Fibroblast of lung (primary cell): ENCODE data around the gene UBE4B. TPM values are rescaled to one million over a fixed set of nuclear protein-coding genes. Genes with fewer than 3 reads are reported as not detected.

Experiments used
- DNase-seq, 2 donors: peaks; one replicate each; pipeline versions ENCODE4 v3.0.0 to v3.0.0-alpha.2; 2010; ENCODE audit warnings: low read depth in 2 of 2
- H2AFZ ChIP-seq: 2 replicates; pipeline ENCODE4 v1.5.1; 2012; ENCODE audit warnings: low read length, control low read depth, inconsistent platforms
- H3K27ac ChIP-seq: 2 replicates; pipeline ENCODE4 v1.5.1; 2011; ENCODE audit warnings: low read length, control low read depth; ENCODE audit not compliant: insufficient read depth
- H3K27me3 ChIP-seq: 2 replicates; pipeline ENCODE4 v1.5.1; 2011; ENCODE audit warnings: mild to moderate bottlenecking, low read length; ENCODE audit not compliant: control insufficient read depth, insufficient read depth
- H3K36me3 ChIP-seq: 2 replicates; pipeline ENCODE4 v1.5.1; 2011; ENCODE audit warnings: low read length; ENCODE audit not compliant: control insufficient read depth, insufficient read depth
- H3K4me1 ChIP-seq: 2 replicates; pipeline ENCODE4 v1.5.1; 2011; ENCODE audit warnings: low read length; ENCODE audit not compliant: control insufficient read depth, insufficient read depth; ENCODE audit errors: extremely low read depth
- H3K4me2 ChIP-seq: 2 replicates; pipeline ENCODE4 v1.5.1; 2011; ENCODE audit warnings: low read length, control low read depth; ENCODE audit not compliant: insufficient read depth; ENCODE audit errors: extremely low read depth
- H3K4me3 ChIP-seq, 4 experiments: fragments of 200-600 bp in 1 of 4; sonication (generic) in 1 of 4; replicated peaks in 1 of 4; 2 replicates each; pipeline ENCODE4 v1.5.1; 2011 to 2016; ENCODE audit warnings: low read length in 4 of 4, low read depth in 3 of 4, mild to moderate bottlenecking in 3 of 4, control low read depth in 2 of 4, inconsistent platforms in 1 of 4, mixed read lengths in 1 of 4; ENCODE audit not compliant: insufficient read depth in 1 of 4; ENCODE audit errors: control extremely low read depth in 1 of 4
- H3K79me2 ChIP-seq: 2 replicates; pipeline ENCODE4 v1.5.1; 2012; ENCODE audit warnings: mild to moderate bottlenecking, low read length, inconsistent platforms; ENCODE audit not compliant: control insufficient read depth, insufficient read depth
- H3K9ac ChIP-seq: 2 replicates; pipeline ENCODE4 v1.5.1; 2011; ENCODE audit warnings: mild to moderate bottlenecking, low read length, control low read depth; ENCODE audit not compliant: insufficient read depth
- H3K9me3 ChIP-seq: 2 replicates; pipeline ENCODE4 v1.5.1; 2012; ENCODE audit warnings: low read depth, low read length; ENCODE audit not compliant: control insufficient read depth, insufficient read depth
- H4K20me1 ChIP-seq: 2 replicates; pipeline ENCODE4 v1.5.1; 2011; ENCODE audit warnings: low read length; ENCODE audit not compliant: control insufficient read depth, insufficient read depth; ENCODE audit errors: extremely low read depth
- EZH2 ChIP-seq: IDR thresholded peaks from 2 replicates; pipeline ENCODE4 v1.5.1; 2012; ENCODE audit warnings: low read length, control low read depth, mild to moderate bottlenecking; ENCODE audit errors: missing control alignments
- polyA plus RNA-seq, 2 donors: library from polyadenylated mRNA; depleted of rRNA in 1 of 2; stranded (reverse) in 1 of 2; unstranded in 1 of 2; fragments of >200 nt; gene quantifications; 2 replicates each; pipeline ENCODE4 v1.2.1, GENCODE V29; 2011 to 2012; ENCODE audit warnings: missing spikeins in 1 of 2
- total RNA-seq: library from RNA; depleted of rRNA; stranded (reverse); fragments of >200 nt; gene quantifications from 2 replicates; pipeline ENCODE4 v1.2.1, GENCODE V29; 2014
- TF ChIP-seq, protein P1 (sequence below), 2 donors: IDR thresholded peaks in 1 of 2; conservative IDR thresholded peaks in 1 of 2; 1 replicate in 1 of 2; 2 replicates in 1 of 2; pipeline ENCODE4 v1.5.1; 2011 to 2012; ENCODE audit warnings: low read length in 2 of 2, control low read depth in 1 of 2, inconsistent platforms in 1 of 2, low read depth in 1 of 2, mild to moderate bottlenecking in 1 of 2

The UBE4B gene
- total and polyA plus RNA-seq, 2 donors (not counting 1 experiment from before 2014, with no cell fraction given): 21.9 to 30.7 TPM

DNA sequence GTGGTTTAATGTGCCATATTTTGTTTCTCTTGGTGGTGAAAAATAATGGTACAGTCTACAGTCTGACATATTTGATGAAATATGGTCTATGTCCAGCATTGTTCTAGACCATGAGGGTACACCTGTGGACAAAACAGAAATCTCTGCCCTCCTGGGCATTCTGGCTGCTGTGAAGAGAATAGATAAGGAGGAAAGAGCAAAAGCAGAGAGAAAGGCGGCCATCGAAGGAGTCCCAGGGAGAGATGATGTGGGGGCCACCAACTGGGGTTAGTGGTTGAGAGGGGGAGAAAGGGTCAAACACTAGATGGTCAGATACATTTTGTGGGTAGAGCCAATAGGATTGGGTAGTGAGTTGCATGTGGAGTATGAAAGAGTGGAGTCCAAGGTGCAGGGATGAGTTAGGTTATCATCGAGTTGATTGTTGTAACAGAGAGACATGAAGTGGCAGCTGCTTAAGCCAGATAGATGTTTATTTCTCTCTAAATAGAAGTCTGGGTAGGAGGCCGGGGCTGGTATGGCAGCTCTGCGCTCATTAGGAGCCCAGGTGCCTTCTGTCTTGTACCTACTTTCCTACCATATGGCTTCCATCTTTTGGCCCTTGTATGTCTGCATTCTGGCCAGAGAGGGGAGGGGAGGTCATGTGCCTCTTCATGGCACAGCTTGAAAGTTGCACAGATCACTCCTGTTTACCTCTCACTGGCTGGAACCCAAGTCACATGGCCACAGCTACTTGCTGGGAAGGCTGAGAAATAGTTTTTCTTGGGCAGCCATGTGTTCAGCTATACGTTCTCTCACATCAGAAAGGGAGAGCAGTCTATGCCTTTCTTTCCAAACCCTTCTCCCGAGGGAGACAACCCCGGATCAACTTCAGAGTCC lies 13.0 kb downstream of the UBE4B start:
- Histone ChIP-seq H3K4me3 (peak overlapping the region in 1 of 4 experiments; percentile 11), H3K36me3 (no peaks in the 10 kb centered on the region), H4K20me1 (no peaks in the 10 kb centered on the region), H2AFZ (no peak overlapping the region), H3K27ac (peak overlapping the region; percentile 13), H3K79me2 (peaks cover 32% of the 10 kb centered on the region), H3K9me3 (no peaks in the 10 kb centered on the region), H3K9ac (no peak overlapping the region), H3K27me3 (no peaks in the 10 kb centered on the region), H3K4me1 (peaks cover 7% of the 10 kb centered on the region), H3K4me2 (peak overlapping the region; percentile 53)
- DNase-seq: peak; percentile 32 to 85
- no peak for TF ChIP-seq EZH2
- TF ChIP-seq, protein P1, sequence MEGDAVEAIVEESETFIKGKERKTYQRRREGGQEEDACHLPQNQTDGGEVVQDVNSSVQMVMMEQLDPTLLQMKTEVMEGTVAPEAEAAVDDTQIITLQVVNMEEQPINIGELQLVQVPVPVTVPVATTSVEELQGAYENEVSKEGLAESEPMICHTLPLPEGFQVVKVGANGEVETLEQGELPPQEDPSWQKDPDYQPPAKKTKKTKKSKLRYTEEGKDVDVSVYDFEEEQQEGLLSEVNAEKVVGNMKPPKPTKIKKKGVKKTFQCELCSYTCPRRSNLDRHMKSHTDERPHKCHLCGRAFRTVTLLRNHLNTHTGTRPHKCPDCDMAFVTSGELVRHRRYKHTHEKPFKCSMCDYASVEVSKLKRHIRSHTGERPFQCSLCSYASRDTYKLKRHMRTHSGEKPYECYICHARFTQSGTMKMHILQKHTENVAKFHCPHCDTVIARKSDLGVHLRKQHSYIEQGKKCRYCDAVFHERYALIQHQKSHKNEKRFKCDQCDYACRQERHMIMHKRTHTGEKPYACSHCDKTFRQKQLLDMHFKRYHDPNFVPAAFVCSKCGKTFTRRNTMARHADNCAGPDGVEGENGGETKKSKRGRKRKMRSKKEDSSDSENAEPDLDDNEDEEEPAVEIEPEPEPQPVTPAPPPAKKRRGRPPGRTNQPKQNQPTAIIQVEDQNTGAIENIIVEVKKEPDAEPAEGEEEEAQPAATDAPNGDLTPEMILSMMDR (conservative IDR thresholded peaks at IDR 0.05 in 1 of 2, IDR thresholded peaks at IDR 0.05 in 1 of 2; ENCODE audit: low read depth in 1 of 2, low read length in 2 of 2): no peak

DNA sequence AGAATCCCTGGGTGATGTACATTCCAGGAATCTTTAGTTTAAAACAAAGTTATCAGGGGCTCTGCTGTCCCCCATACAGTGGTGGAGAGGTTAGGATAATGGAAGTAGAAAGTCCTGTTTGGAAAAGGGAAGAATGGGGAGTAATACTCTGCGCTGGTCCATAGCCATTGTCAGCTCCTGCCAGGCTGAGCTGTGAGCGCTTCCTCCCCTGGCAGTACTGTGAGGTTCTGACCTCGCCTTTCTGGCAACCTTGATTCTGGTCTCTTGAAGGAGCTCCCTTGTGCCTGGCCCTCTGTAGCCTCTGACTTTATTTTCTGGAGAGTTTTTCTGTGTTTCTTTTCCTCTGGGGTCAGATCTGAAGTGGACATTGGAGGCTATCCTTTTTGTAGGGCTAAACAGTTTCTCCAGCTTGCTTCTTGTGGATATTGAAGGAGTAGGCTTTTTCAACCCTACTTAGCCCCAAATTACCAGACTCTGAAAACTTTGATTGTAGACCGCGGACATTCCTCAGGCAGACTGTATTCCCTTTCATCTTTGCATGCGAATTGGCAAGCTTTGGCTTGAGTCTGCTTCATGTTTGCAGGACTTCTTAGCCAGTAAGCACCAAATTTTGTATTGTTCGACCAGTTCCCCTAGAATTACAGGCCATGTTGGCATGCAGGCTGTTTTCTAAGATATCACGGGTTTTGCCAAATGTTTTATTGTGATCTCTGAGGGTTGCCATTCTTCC lies 13.8 kb downstream of the UBE4B start:
- Histone ChIP-seq H3K27me3 (no peaks in the 10 kb centered on the region), H3K9ac (no peak overlapping the region), H3K79me2 (peaks cover 32% of the 10 kb centered on the region), H3K4me2 (peak overlapping the region; percentile 53), H4K20me1 (no peaks in the 10 kb centered on the region), H3K4me3 (peak overlapping the region in 1 of 4 experiments; percentile 11), H3K4me1 (peaks cover 7% of the 10 kb centered on the region), H3K27ac (peak overlapping the region; percentile 13), H3K9me3 (no peaks in the 10 kb centered on the region), H3K36me3 (no peaks in the 10 kb centered on the region), H2AFZ (no peak overlapping the region)
- TF ChIP-seq EZH2: no peak
- TF ChIP-seq, protein P1 (conservative IDR thresholded peaks at IDR 0.05 in 1 of 2, IDR thresholded peaks at IDR 0.05 in 1 of 2; ENCODE audit: low read depth in 1 of 2, low read length in 2 of 2): no peak
- peak in 1 of 2 donors; percentile 71 for DNase-seq

DNA sequence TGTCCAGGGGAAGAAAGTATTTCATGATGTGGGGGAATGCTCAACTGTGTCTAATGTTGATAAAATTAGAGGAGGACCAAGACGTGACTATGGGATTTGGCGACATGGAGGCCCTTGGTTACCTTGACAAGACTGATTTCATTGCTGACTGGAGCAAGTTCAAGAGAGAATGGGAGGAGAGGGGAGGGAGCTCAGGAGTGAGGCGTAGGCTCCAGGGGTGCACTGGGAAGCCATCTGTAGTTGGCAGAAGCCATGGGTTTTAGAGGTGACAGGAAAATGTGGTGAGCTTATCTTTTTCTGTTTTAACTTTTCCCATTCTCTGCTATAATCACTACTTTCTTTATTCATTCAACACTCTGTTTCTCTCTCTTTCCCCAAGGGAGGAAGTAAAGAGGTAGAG lies 15.8 kb downstream of the UBE4B start:
- no peak overlapping the region for H3K4me2 ChIP-seq
- TF ChIP-seq, protein P1 (conservative IDR thresholded peaks at IDR 0.05 in 1 of 2, IDR thresholded peaks at IDR 0.05 in 1 of 2; ENCODE audit: low read depth in 1 of 2, low read length in 2 of 2): no peak
- TF ChIP-seq EZH2: no peak
- H3K27me3 ChIP-seq: no peaks in the 10 kb centered on the region
- no peak overlapping the region for H3K27ac ChIP-seq
- no peaks in the 10 kb centered on the region for H3K36me3 ChIP-seq
- H4K20me1 ChIP-seq: no peaks in the 10 kb centered on the region
- H3K4me1 ChIP-seq: peaks cover 7% of the 10 kb centered on the region
- H3K9me3 ChIP-seq: no peaks in the 10 kb centered on the region
- H3K4me3 ChIP-seq: no peak overlapping the region
- H3K79me2 ChIP-seq: peaks cover 31% of the 10 kb centered on the region
- H3K9ac ChIP-seq: no peak overlapping the region
- DNase-seq: no peak
- H2AFZ ChIP-seq: no peak overlapping the region
